MCF 10A (cell line): ENCODE data around the gene SSBP2. TPM values are rescaled to one million over a fixed set of nuclear protein-coding genes. Genes with fewer than 3 reads are reported as not detected.
A peak's percentile ranks its signal among the peaks of the same experiment; 100 is the strongest.

ENCODE experiments used
- BruUV-seq: library from RNA; stranded (reverse); fragments of 400-500 nt; replicated peaks from 2 replicates; lab custom pipeline; 2021; lab: Mats Ljungman, UMichigan
- CTCF ChIA-PET: fragments of 300-600 bp; sonication (Branson Sonifier 250); formaldehyde crosslinking; extraction: SDS; loops from one replicate; lab custom pipeline; 2021; ENCODE audit warnings: antibody characterized with exemption, inconsistent platforms; lab: Yijun Ruan, JAX
- POLR2A ChIA-PET: fragments of 300-600, 350-650 bp; sonication (Branson Sonifier 250); formaldehyde crosslinking; extraction: SDS; loops from one replicate; lab custom pipeline; 2020; ENCODE audit warnings: antibody characterized with exemption, inconsistent platforms; lab: Yijun Ruan, JAX
- DNase-seq: peaks from one replicate; pipeline ENCODE4 v3.0.0-alpha.2; 2018; ENCODE audit not compliant: unreplicated experiment
- H3K27ac Mint-ChIP-seq: one replicate; pipeline ENCODE4 v1.8.0; 2022; ENCODE audit warnings: mild to moderate bottlenecking, low read depth, mixed read lengths; ENCODE audit not compliant: unreplicated experiment
- H3K27me3 Mint-ChIP-seq: one replicate; pipeline ENCODE4 v1.8.0; 2022; ENCODE audit warnings: mixed read lengths; ENCODE audit not compliant: insufficient read depth, unreplicated experiment
- H3K36me3 Mint-ChIP-seq: one replicate; pipeline ENCODE4 v1.8.0; 2022; ENCODE audit warnings: mild to moderate bottlenecking, moderate library complexity, mixed read lengths; ENCODE audit not compliant: insufficient read depth, unreplicated experiment
- H3K4me1 Mint-ChIP-seq: one replicate; pipeline ENCODE4 v1.8.0; 2022; ENCODE audit warnings: mixed read lengths; ENCODE audit not compliant: insufficient read depth, unreplicated experiment
- H3K4me3 Mint-ChIP-seq: one replicate; pipeline ENCODE4 v1.8.0; 2022; ENCODE audit warnings: mild to moderate bottlenecking, moderate library complexity, mixed read lengths; ENCODE audit not compliant: unreplicated experiment
- H3K9me3 Mint-ChIP-seq: one replicate; pipeline ENCODE4 v1.8.0; 2022; ENCODE audit warnings: mixed read lengths; ENCODE audit not compliant: unreplicated experiment
- intact Hi-C: fragments of 100-400 bp; cut with micrococcal nuclease; formaldehyde crosslinking; loops from 2 replicates; pipeline ENCODE4 v1.14.1; 2022
- total RNA-seq: library from RNA; stranded (reverse); gene quantifications from 2 replicates; pipeline ENCODE4 v1.2.3, GENCODE V29; 2022
- TF ChIP-seq, protein P1 (sequence below): fragments of 200-600 bp; IDR thresholded peaks from one replicate; pipeline ENCODE4 v1.8.0; 2022; ENCODE audit warnings: antibody characterized with exemption, mild to moderate bottlenecking; ENCODE audit not compliant: unreplicated experiment

Gene SSBP2
- total RNA-seq, 1 experiment from 2014 or later = 52.7 TPM

- CTCF ChIA-PET = interaction anchor here (0.9 to 2.3 kb wide), 8 partner anchors 9 to 414 kb away, joined by 3 to 23 read pairs (median 4); no protein-coding TSS in a partner anchor
- Mint-ChIP-seq H3K4me3 (peak overlapping the region; percentile 90), H3K4me1 (peaks cover 47% of the 10 kb centered on the region), H3K9me3 (peaks cover 8% of the 10 kb centered on the region), H3K27ac (peak overlapping the region; percentile 89), H3K36me3 (peaks cover 7% of the 10 kb centered on the region), H3K27me3 (no peaks in the 10 kb centered on the region)
- BruUV-seq = no TSS peak
- POLR2A ChIA-PET = interaction anchor here (0.5 to 8.6 kb wide), 38 partner anchors 10 to 1091 kb away, joined by 3 to 331 read pairs (median 4); partner anchors contain the start of gene ATG10
- TF ChIP-seq, protein P1, sequence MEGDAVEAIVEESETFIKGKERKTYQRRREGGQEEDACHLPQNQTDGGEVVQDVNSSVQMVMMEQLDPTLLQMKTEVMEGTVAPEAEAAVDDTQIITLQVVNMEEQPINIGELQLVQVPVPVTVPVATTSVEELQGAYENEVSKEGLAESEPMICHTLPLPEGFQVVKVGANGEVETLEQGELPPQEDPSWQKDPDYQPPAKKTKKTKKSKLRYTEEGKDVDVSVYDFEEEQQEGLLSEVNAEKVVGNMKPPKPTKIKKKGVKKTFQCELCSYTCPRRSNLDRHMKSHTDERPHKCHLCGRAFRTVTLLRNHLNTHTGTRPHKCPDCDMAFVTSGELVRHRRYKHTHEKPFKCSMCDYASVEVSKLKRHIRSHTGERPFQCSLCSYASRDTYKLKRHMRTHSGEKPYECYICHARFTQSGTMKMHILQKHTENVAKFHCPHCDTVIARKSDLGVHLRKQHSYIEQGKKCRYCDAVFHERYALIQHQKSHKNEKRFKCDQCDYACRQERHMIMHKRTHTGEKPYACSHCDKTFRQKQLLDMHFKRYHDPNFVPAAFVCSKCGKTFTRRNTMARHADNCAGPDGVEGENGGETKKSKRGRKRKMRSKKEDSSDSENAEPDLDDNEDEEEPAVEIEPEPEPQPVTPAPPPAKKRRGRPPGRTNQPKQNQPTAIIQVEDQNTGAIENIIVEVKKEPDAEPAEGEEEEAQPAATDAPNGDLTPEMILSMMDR = no peak
- intact Hi-C loops = loop anchor here (1.0 to 5.0 kb wide), 7 partner anchors 37 to 475 kb away; partner anchors contain the start of gene ATG10
- DNase-seq = no peak
Observed at GRCh38 chr5:81750308-81751008, 439 bp downstream of the SSBP2 start.

DNA sequence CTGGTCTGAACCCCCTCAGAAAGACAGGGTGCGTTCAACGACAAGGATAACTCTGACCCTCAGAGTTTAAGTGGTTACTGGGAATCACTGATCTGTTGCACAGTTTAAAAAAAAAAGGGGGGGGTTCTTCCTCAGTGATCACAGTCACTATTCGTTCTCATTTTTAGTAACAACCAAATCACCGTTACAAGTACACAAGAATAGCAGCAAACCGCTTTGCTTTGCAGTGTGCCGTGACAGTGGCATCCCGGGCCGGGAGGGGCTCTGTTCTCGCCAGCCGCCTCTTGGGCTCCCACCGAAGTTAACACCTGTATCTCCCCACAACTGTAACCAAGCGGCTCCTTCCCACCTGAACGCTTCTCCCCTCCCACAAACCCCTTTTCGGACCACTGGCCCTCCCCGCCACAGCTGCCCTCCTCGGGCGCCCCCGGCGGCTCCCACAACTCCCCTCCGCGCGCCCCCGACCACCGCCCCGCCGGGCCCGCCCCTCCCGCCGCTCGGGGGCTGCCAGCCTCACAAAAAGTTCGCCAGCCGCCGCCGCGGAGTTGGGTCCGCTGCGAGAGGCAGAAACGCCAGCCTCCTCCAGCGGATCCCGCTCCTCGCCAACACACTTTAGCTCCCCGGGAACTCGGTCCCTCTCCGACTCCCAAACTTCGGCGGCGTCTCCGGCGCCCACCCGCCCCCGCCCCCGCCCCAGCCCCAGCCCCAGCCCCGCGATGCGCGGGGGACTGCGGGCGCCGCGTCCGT lies 1.2 kb downstream of the SSBP2 start:
- Mint-ChIP-seq H3K9me3 (peaks cover 8% of the 10 kb centered on the region), H3K27ac (peak overlapping the region; percentile 70), H3K4me3 (peak overlapping the region; percentile 90), H3K4me1 (peaks cover 41% of the 10 kb centered on the region), H3K36me3 (peaks cover 7% of the 10 kb centered on the region), H3K27me3 (no peaks in the 10 kb centered on the region)
- DNase-seq = no peak
- intact Hi-C loops = loop anchor here (2.0 to 5.0 kb wide), 4 partner anchors 223 to 357 kb away; partner anchors contain the start of gene ATG10
- BruUV-seq = no TSS peak
- ChIA-PET CTCF (interaction anchor here (0.6 to 2.3 kb wide), 7 partner anchors 29 to 415 kb away, joined by 3 to 23 read pairs (median 4); no protein-coding TSS in a partner anchor), POLR2A (interaction anchor here (0.5 to 8.6 kb wide), 17 partner anchors 8 to 1091 kb away, joined by 3 to 331 read pairs (median 6); no protein-coding TSS in a partner anchor)
- TF ChIP-seq, protein P1 = no peak

- Mint-ChIP-seq H3K9me3 (peaks cover 8% of the 10 kb centered on the region), H3K27ac (peak overlapping the region; percentile 70), H3K36me3 (peaks cover 7% of the 10 kb centered on the region), H3K4me3 (peak overlapping the region; percentile 90), H3K4me1 (peaks cover 36% of the 10 kb centered on the region), H3K27me3 (no peaks in the 10 kb centered on the region)
- CTCF ChIA-PET = interaction anchor here (0.6 to 1.5 kb wide), 6 partner anchors 29 to 416 kb away, joined by 3 to 4 read pairs (median 3); no protein-coding TSS in a partner anchor
- BruUV-seq = no TSS peak
- intact Hi-C loops = loop anchor here (2.0 kb wide), 3 partner anchors 234 to 358 kb away; no protein-coding TSS in a partner anchor
- POLR2A ChIA-PET = interaction anchor here (0.8 to 8.6 kb wide), 7 partner anchors 9 to 236 kb away, joined by 3 to 331 read pairs (median 8); no protein-coding TSS in a partner anchor
- TF ChIP-seq, protein P1 = no peak
- peak; percentile 23 for DNase-seq
Observed at GRCh38 chr5:81749192-81749560, 1.7 kb downstream of the SSBP2 start.
